ENCODE results near the gene EPO. TPM values are rescaled to one million over a fixed set of nuclear protein-coding genes. Genes with fewer than 3 reads are reported as not detected.
"Not testable (repeated sequence)": the region's sequence is repeated elsewhere in the genome, so short reads cannot be mapped to it uniquely, and the experiment has no call there.

The EPO gene
- total and polyA plus RNA-seq, 4 donors = 0.26 TPM; not detected in 3

DNA sequence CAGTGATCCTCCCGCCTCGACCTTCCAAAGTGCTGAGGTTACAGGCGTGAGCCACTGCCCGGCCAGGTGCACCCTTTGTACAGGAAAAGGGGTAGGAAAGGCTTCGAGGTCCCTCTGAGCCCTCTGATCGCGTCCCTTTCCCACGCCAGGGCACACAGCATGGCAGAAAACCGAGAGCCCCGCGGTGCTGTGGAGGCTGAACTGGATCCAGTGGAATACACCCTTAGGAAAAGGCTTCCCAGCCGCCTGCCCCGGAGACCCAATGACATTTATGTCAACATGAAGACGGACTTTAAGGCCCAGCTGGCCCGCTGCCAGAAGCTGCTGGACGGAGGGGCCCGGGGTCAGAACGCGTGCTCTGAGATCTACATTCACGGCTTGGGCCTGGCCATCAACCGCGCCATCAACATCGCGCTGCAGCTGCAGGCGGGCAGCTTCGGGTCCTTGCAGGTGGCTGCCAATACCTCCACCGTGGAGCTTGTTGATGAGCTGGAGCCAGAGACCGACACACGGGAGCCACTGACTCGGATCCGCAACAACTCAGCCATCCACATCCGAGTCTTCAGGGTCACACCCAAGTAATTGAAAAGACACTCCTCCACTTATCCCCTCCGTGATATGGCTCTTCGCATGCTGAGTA is 13.5 kb upstream of the EPO start:
- peak in 1 of 2 donors; percentile 82 for DNase-seq
- 24 to 27% methylated on average over 34 of the region's 34 CpGs for WGBS, 2 donors
- Histone ChIP-seq H3K4me3 (ENCODE audit: low read length in 2 of 2) (peak overlapping the region; percentile 36 to 59), H3K27ac (ENCODE audit: low read depth in 1 of 2, low read length in 2 of 2) (no peak overlapping the region), H3K27me3 (ENCODE audit: control insufficient read depth in 1 of 2, insufficient read depth in 2 of 2, low read length in 1 of 2) (no peaks in the 10 kb centered on the region), H3K36me3 (ENCODE audit: control insufficient read depth in 1 of 2, insufficient read depth in 2 of 2, low read length in 1 of 2) (no peaks in the 10 kb centered on the region), H3K4me1 (ENCODE audit: control insufficient read depth in 1 of 2, insufficient read depth in 2 of 2, low read length in 2 of 2) (no peaks in the 10 kb centered on the region), H3K9me3 (ENCODE audit: control insufficient read depth, low read length) (no peaks in the 10 kb centered on the region)
- ATAC-seq (ENCODE audit: low FRiP score) = no peak
- intact Hi-C loops (cut with DNase I) = no loop called here

DNA sequence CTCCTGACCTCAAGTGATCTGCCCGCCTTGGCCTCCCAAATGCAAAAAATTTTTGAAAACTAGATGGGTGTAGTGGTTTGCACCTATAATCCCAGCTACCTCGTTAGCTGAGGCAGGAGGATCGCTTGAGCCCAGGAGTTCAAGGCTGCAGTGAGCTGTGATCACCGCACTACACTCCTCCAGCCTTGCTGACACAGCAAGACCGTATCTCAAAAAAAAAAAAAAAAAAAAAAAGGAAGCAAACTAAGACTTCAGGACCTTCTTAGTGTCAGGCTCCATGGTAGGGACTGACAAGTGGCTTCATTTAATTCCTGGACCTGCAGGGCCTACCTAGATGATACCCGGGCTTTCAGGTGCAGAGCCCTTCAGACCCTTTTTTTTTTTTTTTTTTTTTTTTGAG is 11.9 kb upstream of the EPO start:
- no peaks in the 10 kb centered on the region for H3K4me1 ChIP-seq (ENCODE audit: control insufficient read depth in 1 of 2, insufficient read depth in 2 of 2, low read length in 2 of 2)
- no peak overlapping the region for H3K27ac ChIP-seq (ENCODE audit: low read depth in 1 of 2, low read length in 2 of 2)
- no peak overlapping the region for H3K4me3 ChIP-seq (ENCODE audit: low read length in 2 of 2)
- no peaks in the 10 kb centered on the region for H3K36me3 ChIP-seq (ENCODE audit: control insufficient read depth in 1 of 2, insufficient read depth in 2 of 2, low read length in 1 of 2)
- H3K9me3 ChIP-seq (ENCODE audit: control insufficient read depth, low read length) = no peaks in the 10 kb centered on the region
- intact Hi-C loops (cut with DNase I) = no loop called here
- no peak for ATAC-seq (ENCODE audit: low FRiP score)
- DNase-seq = no peak
- WGBS, 2 donors = 85 to 90% methylated on average over 6 of the region's 6 CpGs
- H3K27me3 ChIP-seq (ENCODE audit: control insufficient read depth in 1 of 2, insufficient read depth in 2 of 2, low read length in 1 of 2) = no peaks in the 10 kb centered on the region

DNA sequence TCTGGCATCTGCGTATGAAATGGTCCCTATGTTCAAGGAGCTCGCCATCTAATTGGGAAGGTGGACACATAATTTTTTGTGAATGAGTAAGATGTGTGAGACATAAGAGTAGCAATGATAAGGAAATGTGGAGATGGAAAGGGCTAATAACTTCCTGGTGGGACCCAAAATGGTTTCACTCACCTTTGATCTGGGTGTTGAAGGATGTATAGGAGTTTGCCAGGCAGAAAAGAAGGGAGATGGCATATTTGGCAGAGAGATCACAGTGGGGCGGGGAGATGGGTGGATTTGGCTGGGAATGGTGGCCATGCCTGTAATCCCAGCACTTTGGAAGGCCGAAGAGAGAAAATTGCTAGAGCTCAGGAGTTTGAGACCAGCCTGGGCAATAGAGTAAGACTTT is 9.8 kb upstream of the EPO start:
- Histone ChIP-seq H3K4me3 (ENCODE audit: low read length in 2 of 2) (no peak overlapping the region), H3K4me1 (ENCODE audit: control insufficient read depth in 1 of 2, insufficient read depth in 2 of 2, low read length in 2 of 2) (no peaks in the 10 kb centered on the region), H3K27me3 (ENCODE audit: control insufficient read depth in 1 of 2, insufficient read depth in 2 of 2, low read length in 1 of 2) (no peaks in the 10 kb centered on the region), H3K36me3 (ENCODE audit: control insufficient read depth in 1 of 2, insufficient read depth in 2 of 2, low read length in 1 of 2) (no peaks in the 10 kb centered on the region), H3K27ac (ENCODE audit: low read depth in 1 of 2, low read length in 2 of 2) (no peak overlapping the region), H3K9me3 (ENCODE audit: control insufficient read depth, low read length) (no peaks in the 10 kb centered on the region)
- 73% methylated on average over 4 of the region's 4 CpGs for WGBS, 2 donors
- no peak for DNase-seq
- intact Hi-C loops (cut with DNase I) = no loop called here
- ATAC-seq (ENCODE audit: low FRiP score) = no peak

DNA sequence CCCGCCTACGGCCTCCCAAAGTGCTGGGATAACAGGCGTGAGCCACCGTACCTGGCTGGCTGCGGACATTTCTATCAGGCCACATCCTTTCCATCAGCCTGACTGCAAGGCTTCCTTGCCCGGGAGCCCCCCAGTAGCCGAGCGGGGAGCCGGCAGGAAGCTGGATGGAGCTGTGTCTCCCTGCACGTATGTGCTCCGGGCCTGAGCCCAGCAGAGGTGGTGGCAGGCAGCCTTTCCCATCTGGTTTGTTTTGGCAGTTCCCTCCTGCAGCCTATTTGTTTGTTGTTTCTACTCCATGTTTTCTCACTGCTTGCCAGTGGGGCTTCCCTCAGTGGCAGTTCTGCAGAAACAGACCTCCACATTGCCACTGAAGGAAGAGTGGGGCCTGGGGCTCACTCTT is 8.9 kb upstream of the EPO start:
- no peak overlapping the region for H3K27ac ChIP-seq (ENCODE audit: low read depth in 1 of 2, low read length in 2 of 2)
- H3K4me3 ChIP-seq (ENCODE audit: low read length in 2 of 2) = no peak overlapping the region
- intact Hi-C loops (cut with DNase I) = no loop called here
- no peaks in the 10 kb centered on the region for H3K9me3 ChIP-seq (ENCODE audit: control insufficient read depth, low read length)
- H3K36me3 ChIP-seq (ENCODE audit: control insufficient read depth in 1 of 2, insufficient read depth in 2 of 2, low read length in 1 of 2) = no peaks in the 10 kb centered on the region
- no peaks in the 10 kb centered on the region for H3K27me3 ChIP-seq (ENCODE audit: control insufficient read depth in 1 of 2, insufficient read depth in 2 of 2, low read length in 1 of 2)
- H3K4me1 ChIP-seq (ENCODE audit: control insufficient read depth in 1 of 2, insufficient read depth in 2 of 2, low read length in 2 of 2) = no peaks in the 10 kb centered on the region
- WGBS, 2 donors = 43% methylated on average over 11 of the region's 11 CpGs
- ATAC-seq (ENCODE audit: low FRiP score) (no peak), DNase-seq (no peak)

DNA sequence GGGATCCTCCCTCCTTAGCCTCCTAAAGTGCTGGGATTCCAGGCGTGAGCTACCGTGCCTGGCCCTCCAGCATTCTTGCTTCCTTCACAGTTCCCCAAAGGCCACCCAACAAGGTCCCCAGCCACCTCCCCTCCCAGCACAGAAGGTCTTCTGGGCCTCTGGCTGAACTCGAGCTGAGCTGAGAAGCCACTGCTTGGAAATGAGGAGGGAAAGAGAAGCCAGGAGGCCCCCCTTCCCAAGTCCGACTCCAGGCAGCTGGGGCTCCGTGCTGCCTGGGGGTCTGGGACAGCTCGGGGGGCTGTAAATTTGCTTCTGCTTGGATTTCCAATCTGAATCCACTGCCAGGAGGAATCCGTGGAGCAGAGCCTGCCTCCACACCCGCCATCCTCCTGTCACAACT is 5.5 kb upstream of the EPO start:
- no peak overlapping the region for H3K4me3 ChIP-seq (ENCODE audit: low read length in 2 of 2)
- intact Hi-C loops (cut with DNase I) = no loop called here
- no peak for ATAC-seq (ENCODE audit: low FRiP score)
- no peak overlapping the region for H3K27ac ChIP-seq (ENCODE audit: low read depth in 1 of 2, low read length in 2 of 2)
- H3K9me3 ChIP-seq (ENCODE audit: control insufficient read depth, low read length) = no peaks in the 10 kb centered on the region
- no peaks in the 10 kb centered on the region for H3K4me1 ChIP-seq (ENCODE audit: control insufficient read depth in 1 of 2, insufficient read depth in 2 of 2, low read length in 2 of 2)
- no peaks in the 10 kb centered on the region for H3K27me3 ChIP-seq (ENCODE audit: control insufficient read depth in 1 of 2, insufficient read depth in 2 of 2, low read length in 1 of 2)
- no peaks in the 10 kb centered on the region for H3K36me3 ChIP-seq (ENCODE audit: control insufficient read depth in 1 of 2, insufficient read depth in 2 of 2, low read length in 1 of 2)
- DNase-seq = no peak
- WGBS, 2 donors = 70% methylated on average over 8 of the region's 8 CpGs

DNA sequence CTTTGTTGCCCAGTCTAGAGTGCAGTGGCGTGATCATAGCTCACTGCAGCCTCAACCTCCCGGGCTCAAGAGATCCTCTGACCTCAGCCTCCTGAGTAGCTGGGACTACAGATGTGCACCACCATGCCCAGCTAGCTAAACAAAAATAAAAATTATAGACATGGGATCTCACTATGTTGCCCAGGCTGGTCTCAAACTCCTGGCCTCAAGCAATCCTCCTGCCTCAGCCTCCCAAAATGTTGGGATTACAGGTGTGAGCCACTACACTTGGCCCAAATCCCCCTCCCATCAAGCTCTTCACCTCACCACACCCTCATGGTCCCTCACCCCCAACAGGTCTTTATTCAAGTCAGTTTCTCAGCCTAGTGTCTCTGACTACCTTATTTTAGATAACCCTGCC is 3.2 kb upstream of the EPO start:
- 91 to 96% methylated on average over 2 of the region's 2 CpGs for WGBS, 2 donors
- ATAC-seq (ENCODE audit: low FRiP score); H3K27ac ChIP-seq (ENCODE audit: low read depth in 1 of 2, low read length in 2 of 2); H3K9me3 ChIP-seq (ENCODE audit: control insufficient read depth, low read length); DNase-seq; H3K4me3 ChIP-seq (ENCODE audit: low read length in 2 of 2); H3K27me3 ChIP-seq (ENCODE audit: control insufficient read depth in 1 of 2, insufficient read depth in 2 of 2, low read length in 1 of 2); H3K36me3 ChIP-seq (ENCODE audit: control insufficient read depth in 1 of 2, insufficient read depth in 2 of 2, low read length in 1 of 2); H3K4me1 ChIP-seq (ENCODE audit: control insufficient read depth in 1 of 2, insufficient read depth in 2 of 2, low read length in 2 of 2); intact Hi-C loops (cut with DNase I): not testable (repeated sequence)

DNA sequence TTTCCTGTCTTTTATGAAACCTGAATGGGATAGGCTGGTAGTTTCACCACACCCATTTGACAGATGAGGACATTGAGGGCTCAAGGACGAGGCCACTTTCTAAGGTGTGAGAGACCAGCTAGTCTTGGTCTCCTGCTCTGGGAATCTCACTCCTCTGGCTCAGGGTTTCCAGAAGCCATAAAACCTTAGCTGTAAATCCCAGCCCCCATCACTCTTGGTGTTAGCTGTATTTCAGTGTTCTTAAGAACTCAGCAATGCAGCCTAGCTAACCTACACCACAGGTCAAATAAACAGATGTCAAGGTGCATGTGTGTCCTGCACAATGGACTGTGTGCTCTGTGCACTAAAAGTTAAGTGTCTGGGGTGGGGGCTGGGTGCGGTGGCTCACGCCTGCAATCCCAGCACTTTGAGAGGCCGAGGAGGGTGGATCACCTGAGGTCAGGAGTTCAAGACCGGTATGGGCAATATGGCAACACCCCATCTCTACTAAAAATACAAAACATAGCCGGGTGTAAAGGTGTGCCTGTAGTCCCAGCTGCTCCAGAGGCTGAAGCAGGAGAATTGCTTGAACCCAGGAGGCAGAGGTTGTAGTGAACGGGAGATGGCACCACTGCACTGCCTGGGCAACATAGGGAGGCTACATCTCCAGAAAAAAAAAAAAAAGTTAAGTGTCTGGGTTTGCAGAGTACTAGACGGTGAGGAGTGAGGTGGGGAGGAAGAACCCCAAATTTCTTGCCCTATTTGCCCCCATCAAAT is 567 bp upstream of the EPO start:
- Histone ChIP-seq H3K27ac (ENCODE audit: low read depth in 1 of 2, low read length in 2 of 2) (no peak overlapping the region), H3K4me3 (ENCODE audit: low read length in 2 of 2) (no peak overlapping the region), H3K4me1 (ENCODE audit: control insufficient read depth in 1 of 2, insufficient read depth in 2 of 2, low read length in 2 of 2) (no peaks in the 10 kb centered on the region), H3K36me3 (ENCODE audit: control insufficient read depth in 1 of 2, insufficient read depth in 2 of 2, low read length in 1 of 2) (no peaks in the 10 kb centered on the region), H3K27me3 (ENCODE audit: control insufficient read depth in 1 of 2, insufficient read depth in 2 of 2, low read length in 1 of 2) (no peaks in the 10 kb centered on the region), H3K9me3 (ENCODE audit: control insufficient read depth, low read length) (no peaks in the 10 kb centered on the region)
- DNase-seq (no peak), ATAC-seq (ENCODE audit: low FRiP score) (no peak)
- 45 to 48% methylated on average over 8 of the region's 8 CpGs for WGBS, 2 donors
- intact Hi-C loops (cut with DNase I) = loop anchor here in 1 of 2 donors (10.0 kb wide), 1 partner anchor 255 kb away; the partner anchor contains the start of gene SPACDR

DNA sequence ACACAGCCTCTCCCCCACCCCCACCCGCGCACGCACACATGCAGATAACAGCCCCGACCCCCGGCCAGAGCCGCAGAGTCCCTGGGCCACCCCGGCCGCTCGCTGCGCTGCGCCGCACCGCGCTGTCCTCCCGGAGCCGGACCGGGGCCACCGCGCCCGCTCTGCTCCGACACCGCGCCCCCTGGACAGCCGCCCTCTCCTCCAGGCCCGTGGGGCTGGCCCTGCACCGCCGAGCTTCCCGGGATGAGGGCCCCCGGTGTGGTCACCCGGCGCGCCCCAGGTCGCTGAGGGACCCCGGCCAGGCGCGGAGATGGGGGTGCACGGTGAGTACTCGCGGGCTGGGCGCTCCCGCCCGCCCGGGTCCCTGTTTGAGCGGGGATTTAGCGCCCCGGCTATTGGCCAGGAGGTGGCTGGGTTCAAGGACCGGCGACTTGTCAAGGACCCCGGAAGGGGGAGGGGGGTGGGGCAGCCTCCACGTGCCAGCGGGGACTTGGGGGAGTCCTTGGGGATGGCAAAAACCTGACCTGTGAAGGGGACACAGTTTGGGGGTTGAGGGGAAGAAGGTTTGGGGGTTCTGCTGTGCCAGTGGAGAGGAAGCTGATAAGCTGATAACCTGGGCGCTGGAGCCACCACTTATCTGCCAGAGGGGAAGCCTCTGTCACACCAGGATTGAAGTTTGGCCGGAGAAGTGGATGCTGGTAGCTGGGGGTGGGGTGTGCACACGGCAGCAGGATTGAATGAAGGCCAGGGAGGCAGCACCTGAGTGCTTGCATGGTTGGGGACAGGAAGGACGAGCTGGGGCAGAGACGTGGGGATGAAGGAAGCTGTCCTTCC is 620 bp downstream of the EPO start:
- Histone ChIP-seq H3K27ac (ENCODE audit: low read depth in 1 of 2, low read length in 2 of 2) (no peak overlapping the region), H3K4me3 (ENCODE audit: low read length in 2 of 2) (no peak overlapping the region), H3K9me3 (ENCODE audit: control insufficient read depth, low read length) (no peaks in the 10 kb centered on the region), H3K4me1 (ENCODE audit: control insufficient read depth in 1 of 2, insufficient read depth in 2 of 2, low read length in 2 of 2) (no peaks in the 10 kb centered on the region), H3K36me3 (ENCODE audit: control insufficient read depth in 1 of 2, insufficient read depth in 2 of 2, low read length in 1 of 2) (no peaks in the 10 kb centered on the region), H3K27me3 (ENCODE audit: control insufficient read depth in 1 of 2, insufficient read depth in 2 of 2, low read length in 1 of 2) (no peaks in the 10 kb centered on the region)
- ATAC-seq (ENCODE audit: low FRiP score) = no peak
- 4 to 7% methylated on average over 38 to 56 of the region's 56 CpGs for WGBS, 2 donors
- DNase-seq = no peak
- intact Hi-C loops (cut with DNase I) = loop anchor here in 1 of 2 donors (10.0 kb wide), 1 partner anchor 256 kb away; the partner anchor contains the start of gene SPACDR
